NCI-H774 (cell line): Measurements from ENCODE around the gene TP53I3.
"Not testable (repeated sequence)": the region's sequence is repeated elsewhere in the genome, so short reads cannot be mapped to it uniquely, and the experiment has no call there.

Source experiments
- DNase-seq: peaks from one replicate; lab custom pipeline; 2025; lab: John Stamatoyannopoulos, UW

TP53I3 gene, protein sequence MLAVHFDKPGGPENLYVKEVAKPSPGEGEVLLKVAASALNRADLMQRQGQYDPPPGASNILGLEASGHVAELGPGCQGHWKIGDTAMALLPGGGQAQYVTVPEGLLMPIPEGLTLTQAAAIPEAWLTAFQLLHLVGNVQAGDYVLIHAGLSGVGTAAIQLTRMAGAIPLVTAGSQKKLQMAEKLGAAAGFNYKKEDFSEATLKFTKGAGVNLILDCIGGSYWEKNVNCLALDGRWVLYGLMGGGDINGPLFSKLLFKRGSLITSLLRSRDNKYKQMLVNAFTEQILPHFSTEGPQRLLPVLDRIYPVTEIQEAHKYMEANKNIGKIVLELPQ

DNA sequence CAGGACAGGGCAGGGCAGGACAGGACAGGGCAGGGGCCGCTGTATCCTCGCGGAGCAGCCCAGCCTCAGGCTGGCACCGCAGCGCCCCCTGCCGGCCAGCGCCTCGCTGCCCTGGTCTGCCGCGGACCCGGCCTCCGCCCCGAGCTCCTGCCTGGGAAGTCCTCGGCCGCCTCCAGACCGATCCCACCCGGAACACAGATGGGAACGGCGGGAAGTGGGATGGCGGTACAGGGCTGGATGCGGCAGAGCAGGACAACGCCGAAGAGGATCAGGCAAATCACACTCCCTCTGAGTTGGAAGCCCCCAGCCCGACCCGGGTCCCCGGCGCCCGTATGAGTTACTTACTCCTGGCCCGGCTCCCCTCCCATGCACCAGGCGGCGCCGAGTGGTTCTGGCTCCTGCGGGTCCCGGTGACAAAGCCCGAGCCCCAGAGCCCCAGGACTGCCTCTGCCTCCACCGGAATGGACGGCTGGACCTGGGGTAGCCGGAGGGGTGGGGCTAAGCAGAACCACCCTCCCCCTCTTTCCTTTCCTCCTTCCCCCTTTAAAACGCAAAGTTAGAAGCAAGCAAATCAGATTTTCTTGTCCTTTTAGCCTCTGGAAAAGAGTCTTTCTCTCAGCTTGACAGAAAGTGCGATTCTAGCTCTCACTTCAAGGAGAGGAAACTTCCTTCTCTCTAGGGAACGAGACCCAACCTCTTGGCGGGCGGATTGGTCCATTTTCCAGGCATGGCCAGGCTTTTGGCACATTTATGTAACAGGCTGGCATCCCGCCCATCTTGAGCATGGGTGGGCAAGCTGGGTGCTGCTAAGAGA is at the start of gene TP53I3:
Gene TP53I3 (minus strand): TSS at position 449 of the 814 bp plus-strand sequence. CDS start 508 bp downstream, outside the sequence.
- peak; percentile 82 for DNase-seq

DNA sequence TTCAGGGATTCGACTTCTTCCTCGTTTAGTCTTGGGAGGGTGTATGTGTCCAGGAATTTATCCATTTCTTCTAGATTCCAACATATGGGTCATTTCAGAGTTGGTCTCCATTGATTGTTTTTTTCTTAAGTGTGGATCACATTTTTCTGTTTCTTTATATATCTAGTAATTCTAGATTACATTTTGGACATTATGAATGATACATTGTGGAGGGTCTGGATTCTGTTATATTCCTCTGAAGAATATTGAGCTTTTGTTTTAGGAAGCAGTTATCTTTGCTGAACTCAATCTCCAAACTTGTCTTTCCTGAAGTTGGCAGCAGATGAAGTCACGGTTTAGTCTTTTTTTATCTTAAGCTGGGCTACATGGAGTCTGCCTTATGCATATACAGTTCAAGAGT is 47.9 kb upstream of the TP53I3 start:
- no peak for DNase-seq

- no peak for DNase-seq
Measured at GRCh38 chr2:24125956-24126355, 41.3 kb upstream of the TP53I3 start.

DNA sequence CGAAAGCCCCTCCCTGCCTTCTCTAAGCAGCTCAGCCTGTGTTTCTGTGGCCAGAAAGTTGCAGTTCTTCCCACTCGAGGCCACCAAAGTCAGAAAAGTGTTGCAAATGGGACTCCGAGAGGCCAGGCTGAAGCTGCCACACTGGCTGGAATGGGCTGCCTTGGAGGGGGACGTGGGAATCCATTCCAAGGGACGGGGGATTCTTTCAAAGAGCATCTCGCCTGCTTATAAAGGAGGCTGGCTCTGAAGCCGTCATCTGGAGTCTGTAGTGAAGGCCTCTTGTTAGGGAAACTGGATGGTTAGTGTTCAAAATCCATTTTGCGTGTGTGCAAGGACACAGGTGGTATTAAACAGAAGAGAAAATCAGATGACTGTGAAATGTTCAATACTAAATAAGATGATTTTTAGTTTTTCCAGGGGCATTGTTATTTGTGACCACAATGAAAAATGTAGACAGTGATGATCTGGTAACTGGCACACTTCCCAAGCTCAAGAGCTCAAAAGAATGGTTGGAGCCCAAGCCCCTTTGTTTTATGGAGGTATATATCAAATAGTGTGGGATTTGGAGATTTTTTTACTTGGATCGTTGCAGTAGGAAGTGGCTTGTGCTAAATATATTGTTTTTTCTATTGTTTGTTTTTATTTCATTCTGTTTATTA is 39.4 kb upstream of the TP53I3 start:
- no peak for DNase-seq

DNA sequence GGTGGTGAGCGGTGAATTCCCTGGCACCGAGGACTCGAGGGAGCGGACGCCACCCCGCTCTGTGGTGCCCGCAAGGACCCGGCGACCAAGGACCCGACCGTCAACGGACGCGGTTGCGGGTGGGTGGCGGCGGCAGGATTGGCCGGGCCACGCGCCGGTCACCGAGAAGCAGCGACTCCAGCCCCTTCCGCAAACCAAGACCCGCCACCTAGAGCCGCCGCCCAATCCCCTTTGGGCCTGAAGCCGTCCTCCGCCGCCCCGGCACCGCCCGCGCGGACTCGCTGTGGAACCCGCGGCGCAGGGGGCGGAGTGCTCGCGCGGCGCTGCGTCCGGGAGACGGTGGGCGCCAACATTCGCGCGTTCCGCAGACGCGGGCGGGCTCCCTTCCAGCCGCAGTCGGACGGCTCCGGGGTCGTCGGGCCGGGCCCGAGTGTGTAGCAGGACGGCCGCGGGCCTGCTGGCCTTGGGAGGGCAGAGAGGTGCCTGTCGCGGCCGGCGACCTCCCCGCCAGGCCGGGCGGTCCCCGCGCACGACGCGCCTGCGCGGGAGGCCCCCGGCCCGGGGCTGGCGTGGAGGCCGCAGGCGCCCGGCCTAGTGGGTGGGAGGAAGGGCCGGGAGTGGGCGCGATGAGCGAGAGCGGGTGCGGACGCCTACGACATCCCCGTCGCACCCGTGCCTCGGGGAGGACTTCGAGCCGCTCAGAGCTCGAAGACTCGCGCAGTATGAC is 38.7 kb upstream of the TP53I3 start, which contains the start of the genes FAM228B and PFN4:
Gene FAM228B (plus strand): TSS at position 275 of the 727 bp plus-strand sequence. CDS start 893 bp downstream, outside the sequence.
Gene PFN4 (minus strand): TSS at position 140 of the 727 bp plus-strand sequence. CDS start 799 bp downstream, outside the sequence.
- peak; percentile 81 for DNase-seq

GRCh38 chr2:24122366-24123194 is 37.9 kb upstream of the TP53I3 start:
- no peak for DNase-seq

DNA sequence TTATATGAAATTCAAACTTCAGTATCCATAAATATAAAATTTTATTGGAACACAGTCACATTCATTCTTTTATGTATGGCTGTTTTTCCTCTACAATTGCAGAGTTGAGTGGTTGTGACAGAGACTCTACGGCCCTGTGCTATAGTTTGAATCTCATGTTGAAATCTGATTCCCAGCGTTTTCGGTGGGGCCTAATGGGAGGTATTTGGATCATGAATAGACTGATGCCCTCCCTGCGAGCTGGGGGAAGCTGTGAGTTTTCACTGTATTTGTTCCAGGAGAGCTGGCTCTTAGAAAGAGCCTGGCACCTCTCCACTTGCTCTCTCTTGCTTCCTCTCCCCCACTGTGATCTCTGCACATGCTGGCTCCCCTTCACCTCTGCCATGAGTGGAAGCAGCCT is 36.8 kb upstream of the TP53I3 start:
- no peak for DNase-seq

GRCh38 chr2:24121066-24121465 is 36.4 kb upstream of the TP53I3 start:
- DNase-seq = no peak

DNA sequence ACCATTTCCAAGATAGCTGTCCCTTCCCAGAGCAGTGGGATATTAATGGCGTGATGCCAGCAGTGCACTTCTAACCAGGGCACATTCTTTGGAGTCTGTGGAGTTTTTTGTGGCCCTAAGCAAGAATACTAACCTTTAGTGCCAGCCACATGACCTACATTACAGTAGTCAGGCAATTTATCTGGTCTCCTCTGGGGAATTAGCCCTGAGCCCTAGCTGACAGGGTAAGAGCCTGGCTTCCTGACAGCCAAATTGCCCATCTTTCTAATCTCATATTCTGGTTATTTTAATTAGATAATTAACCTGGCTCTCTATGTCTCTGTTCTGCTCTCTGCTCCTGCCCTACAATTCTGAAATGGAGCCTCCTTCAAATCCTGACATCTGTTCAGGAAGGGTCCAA is 33.3 kb upstream of the TP53I3 start:
- DNase-seq = no peak

- DNase-seq = no peak
Measured at GRCh38 chr2:24115057-24115456, 30.4 kb upstream of the TP53I3 start.

DNA sequence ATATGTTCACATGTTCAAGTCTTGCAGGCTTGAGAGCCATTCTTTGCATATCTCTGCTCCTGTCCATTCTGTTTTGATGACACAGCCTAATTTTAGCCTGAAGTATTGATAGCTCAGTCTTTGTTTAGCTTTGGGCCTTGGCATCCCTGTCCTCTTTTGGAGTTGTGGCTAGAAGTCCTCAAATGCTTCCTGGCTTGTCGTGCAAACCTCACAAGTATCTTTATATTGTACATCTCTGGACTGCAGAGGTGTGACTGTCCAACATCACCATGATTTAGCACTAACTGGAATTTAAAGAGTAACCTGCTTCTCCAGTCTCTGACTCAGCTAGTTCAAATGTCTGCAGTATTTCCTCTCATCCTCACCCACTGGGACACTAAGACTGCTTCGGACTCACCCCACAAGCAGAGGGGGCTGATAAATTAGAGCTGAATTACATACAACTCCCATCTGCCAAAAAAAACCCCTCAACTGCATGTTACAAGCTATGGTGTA is 26.8 kb upstream of the TP53I3 start:
- no peak for DNase-seq

- no peak for DNase-seq
Measured at GRCh38 chr2:24110660-24111303, 26.1 kb upstream of the TP53I3 start.

- not testable (repeated sequence) for DNase-seq
Measured at GRCh38 chr2:24109431-24109830, 24.8 kb upstream of the TP53I3 start.

- no peak for DNase-seq
Measured at GRCh38 chr2:24107336-24107735, 22.7 kb upstream of the TP53I3 start.

DNA sequence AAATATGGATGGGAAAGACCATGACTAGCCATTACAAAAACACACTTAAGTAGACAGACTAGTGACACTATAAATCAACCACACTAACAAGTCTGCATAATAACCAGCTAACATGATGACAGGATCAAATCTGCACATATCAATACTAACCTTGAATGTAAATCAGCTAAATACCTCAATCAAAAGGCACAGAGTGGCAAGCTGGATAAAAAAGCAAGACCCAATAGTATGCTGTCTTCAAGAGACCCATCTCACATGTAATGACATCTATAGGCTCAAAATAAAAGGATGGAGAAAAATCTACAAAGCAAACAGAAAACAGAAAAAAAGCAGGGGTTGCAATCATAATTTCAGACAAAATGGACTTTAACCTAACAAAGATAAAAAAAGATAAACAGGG is 22.2 kb upstream of the TP53I3 start:
- no peak for DNase-seq

DNA sequence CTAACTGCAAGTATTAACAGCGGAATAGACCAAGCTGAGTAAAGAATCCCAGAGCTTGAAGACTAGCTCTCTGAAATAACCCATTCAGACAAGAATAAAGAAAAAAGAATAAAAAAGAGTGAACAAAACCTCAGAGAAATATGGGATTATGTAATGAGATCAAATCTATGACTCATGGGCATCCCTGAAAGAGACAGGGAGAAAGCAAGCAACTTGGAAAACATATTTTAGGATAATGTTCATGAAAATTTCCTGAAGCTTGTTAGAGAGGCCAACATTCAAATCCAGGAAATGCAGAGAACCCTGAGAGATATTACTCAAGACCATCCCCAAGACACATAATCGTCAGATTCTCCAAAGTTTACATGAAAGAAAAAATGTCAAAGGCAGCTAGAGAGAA is 21.2 kb upstream of the TP53I3 start:
- DNase-seq = no peak

- no peak for DNase-seq
Measured at GRCh38 chr2:24104906-24105305, 20.3 kb upstream of the TP53I3 start.

DNA sequence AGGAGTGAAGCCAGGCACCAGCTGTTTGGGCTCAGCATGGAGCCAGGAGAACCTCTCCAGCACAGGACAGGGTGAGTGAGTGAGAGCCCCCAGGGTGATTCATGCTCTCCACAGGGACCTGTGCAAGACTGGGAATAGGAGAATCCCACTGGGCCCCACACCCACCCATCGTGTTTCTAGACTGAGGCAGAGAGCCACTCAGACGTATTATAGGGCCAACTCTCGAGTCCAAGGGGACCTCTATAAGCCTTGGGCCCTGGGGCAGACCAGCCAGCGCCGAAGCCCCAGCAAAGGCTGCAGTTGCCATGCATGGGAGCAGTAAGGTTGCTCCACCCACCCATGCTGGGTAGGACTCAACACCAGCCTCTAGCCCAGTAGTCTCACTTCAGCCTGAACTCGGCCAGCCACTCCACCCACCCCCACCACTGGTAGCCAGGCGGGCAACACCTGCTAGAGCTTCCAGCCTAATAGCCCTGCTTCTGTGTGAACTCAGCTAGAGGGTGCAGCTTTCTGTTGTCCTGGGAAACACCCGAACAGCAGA is 19.5 kb upstream of the TP53I3 start:
- peak; percentile 51 for DNase-seq

GRCh38 chr2:24102677-24103076 is 18.0 kb upstream of the TP53I3 start:
- DNase-seq = no peak

DNA sequence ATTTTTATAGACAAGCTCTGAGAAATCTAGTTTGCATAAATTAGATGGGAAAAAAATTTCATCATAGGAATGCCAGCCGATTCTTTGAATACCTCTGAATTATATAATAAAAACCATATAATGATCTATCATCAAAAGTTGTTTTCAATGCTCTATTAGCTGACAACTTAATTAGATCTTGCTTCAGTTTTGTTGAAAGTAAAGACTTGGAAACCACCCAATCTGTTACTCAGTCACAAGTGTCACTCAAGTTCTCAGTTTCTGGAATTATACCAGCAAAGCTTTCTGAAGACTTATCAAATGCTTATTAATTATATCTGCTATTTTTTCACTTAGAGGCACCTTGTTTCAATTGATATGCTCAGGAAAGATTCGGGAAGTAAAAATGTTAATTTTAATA is 17.4 kb upstream of the TP53I3 start:
- DNase-seq = no peak
